Smooth muscle cell (in vitro differentiated cells): ENCODE measurements around the gene CCNG2. TPM values are rescaled to one million over a fixed set of nuclear protein-coding genes. Genes with fewer than 3 reads are reported as not detected.

Experiments
- DNase-seq: peaks from one replicate; lab custom pipeline; 2025; ENCODE audit not compliant: unreplicated experiment; lab: John Stamatoyannopoulos, UW
- H2AFZ ChIP-seq: fragments of 200-600 bp; sonication (generic); 2 replicates; pipeline ENCODE4 v1.6.0; 2016; ENCODE audit warnings: antibody characterized with exemption, low read depth, mild to moderate bottlenecking
- H3F3A ChIP-seq: fragments of 200-600 bp; sonication (generic); 2 replicates; pipeline ENCODE4 v1.6.0; 2017; ENCODE audit warnings: antibody characterized with exemption, low read depth
- H3K27ac ChIP-seq: fragments of 200-600 bp; sonication (generic); 2 replicates; pipeline ENCODE4 v1.5.1; 2016; ENCODE audit warnings: low read depth, mild to moderate bottlenecking
- H3K27me3 ChIP-seq: fragments of 200-600 bp; sonication (generic); 2 replicates; pipeline ENCODE4 v1.6.1; 2016; ENCODE audit warnings: low read depth, mild to moderate bottlenecking
- H3K36me3 ChIP-seq: fragments of 200-600 bp; sonication (generic); 2 replicates; pipeline ENCODE4 v1.5.1; 2016; ENCODE audit warnings: low read depth
- H3K4me1 ChIP-seq: fragments of 200-600 bp; sonication (generic); 2 replicates; pipeline ENCODE4 v1.5.1; 2016; ENCODE audit warnings: low read depth
- H3K4me2 ChIP-seq: fragments of 200-600 bp; sonication (generic); 2 replicates; pipeline ENCODE4 v1.6.0; 2016; ENCODE audit warnings: mild to moderate bottlenecking
- H3K4me3 ChIP-seq: fragments of 200-600 bp; sonication (generic); 2 replicates; pipeline ENCODE4 v1.5.1; 2016; ENCODE audit warnings: mild to moderate bottlenecking
- H3K79me2 ChIP-seq: fragments of 200-600 bp; sonication (generic); 2 replicates; pipeline ENCODE4 v1.6.0; 2016; ENCODE audit warnings: low read depth, mild to moderate bottlenecking
- H3K9ac ChIP-seq: fragments of 200-600 bp; sonication (generic); 2 replicates; pipeline ENCODE4 v1.6.0; 2016; ENCODE audit warnings: low read depth
- H3K9me3 ChIP-seq: fragments of 200-600 bp; sonication (generic); replicated peaks from 2 replicates; pipeline ENCODE4 v1.5.1; 2016; ENCODE audit warnings: low read depth
- H4K20me1 ChIP-seq: fragments of 200-600 bp; sonication (generic); 2 replicates; pipeline ENCODE4 v1.6.0; 2016; ENCODE audit warnings: low read depth
- CTCF ChIP-seq: fragments of 200-600 bp; sonication (generic); IDR thresholded peaks from 2 replicates; pipeline ENCODE4 v1.5.1; 2017; ENCODE audit warnings: borderline replicate concordance, mild to moderate bottlenecking, antibody characterized with exemption; ENCODE audit not compliant: insufficient read depth, poor library complexity, severe bottlenecking
- WGBS: methylation state at CpG from one replicate; pipeline ENCODE4 v1.1.7; 2016; ENCODE audit warnings: low lambda C conversion rate; 5-methylcytosine and 5-hydroxymethylcytosine counted together
- polyA plus RNA-seq: library from polyadenylated mRNA; unstranded; fragments of >200 nt; fragmentation: Nextera tagmentation; extraction: Ambion mirVana; gene quantifications from 2 replicates; pipeline ENCODE4 v1.2.1, GENCODE V29; 2016
- small RNA-seq: library from RNA; depleted of rRNA; stranded (forward); fragments of <200 nt; gene quantifications from one replicate; pipeline ENCODE3, GENCODE V24; 2014
- total RNA-seq: library from RNA; depleted of rRNA; stranded (reverse); fragments of >200 nt; gene quantifications from 2 replicates; pipeline ENCODE4 v1.2.3, GENCODE V29; 2014

Gene CCNG2
- total and polyA plus RNA-seq, 2 experiments from 2014 or later, result 59.2 to 59.8 TPM

DNA sequence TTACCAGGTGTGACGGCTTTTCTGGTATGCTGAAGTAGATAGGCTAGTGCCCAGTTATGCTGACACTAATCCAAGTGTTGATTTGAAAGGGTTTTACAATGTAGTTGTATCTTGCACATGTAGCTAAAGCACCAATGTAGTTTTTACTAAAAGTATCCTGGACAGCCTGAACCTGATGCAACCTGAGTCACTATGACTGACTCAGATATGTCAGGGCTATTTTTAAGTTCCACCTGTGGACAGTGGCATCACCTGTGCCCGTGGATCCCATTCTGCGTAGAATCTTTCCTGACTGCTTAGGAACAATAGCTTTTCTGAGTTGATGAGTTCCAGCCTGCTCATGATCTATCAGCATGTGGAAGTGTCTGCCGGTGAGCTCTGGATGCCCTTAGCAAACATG, 58.1 kb downstream of the CCNG2 start:
- H4K20me1 ChIP-seq, result no peaks in the 10 kb centered on the region

GRCh38 chr4:77217526-77217925, 60.5 kb downstream of the CCNG2 start:
- H3K27me3 ChIP-seq, result peaks cover 41% of the 10 kb centered on the region
- no peak for TF ChIP-seq CTCF
- H2AFZ ChIP-seq, result no peak overlapping the region
- H3K4me3 ChIP-seq, result no peak overlapping the region
- no peak overlapping the region for H3K27ac ChIP-seq
- no peak overlapping the region for H3K4me2 ChIP-seq
- no peaks in the 10 kb centered on the region for H3K36me3 ChIP-seq
- 97% methylated on average over 1 of the region's 1 CpG for WGBS
- no peaks in the 10 kb centered on the region for H4K20me1 ChIP-seq
- DNase-seq, result no peak
- H3K9me3 ChIP-seq, result no peaks in the 10 kb centered on the region
- no peaks in the 10 kb centered on the region for H3K4me1 ChIP-seq
- no peaks in the 10 kb centered on the region for H3K79me2 ChIP-seq
- H3K9ac ChIP-seq, result no peak overlapping the region
- H3F3A ChIP-seq, result no peaks in the 10 kb centered on the region

More for the DNA sequence above, 58.1 kb downstream of the CCNG2 start:
- Histone ChIP-seq H3K36me3 (no peaks in the 10 kb centered on the region), H3K4me3 (no peak overlapping the region), H3F3A (no peaks in the 10 kb centered on the region), H3K27ac (no peak overlapping the region), H3K9ac (no peak overlapping the region), H3K27me3 (peaks cover 37% of the 10 kb centered on the region), H2AFZ (no peak overlapping the region), H3K9me3 (no peaks in the 10 kb centered on the region), H3K79me2 (no peaks in the 10 kb centered on the region), H3K4me1 (no peaks in the 10 kb centered on the region), H3K4me2 (no peak overlapping the region)
- 82% methylated on average over 4 of the region's 4 CpGs for WGBS
- TF ChIP-seq CTCF, result no peak
- no peak for DNase-seq

- no peak for DNase-seq
- H3K79me2 ChIP-seq, result no peaks in the 10 kb centered on the region
- H3K4me1 ChIP-seq, result no peaks in the 10 kb centered on the region
- peaks cover 49% of the 10 kb centered on the region for H3K27me3 ChIP-seq
- H2AFZ ChIP-seq, result no peak overlapping the region
- no peak overlapping the region for H3K9ac ChIP-seq
- no peak overlapping the region for H3K4me3 ChIP-seq
- H3K4me2 ChIP-seq, result no peak overlapping the region
- no peaks in the 10 kb centered on the region for H3F3A ChIP-seq
- H3K36me3 ChIP-seq, result no peaks in the 10 kb centered on the region
- TF ChIP-seq CTCF, result no peak
- no peaks in the 10 kb centered on the region for H3K9me3 ChIP-seq
- H4K20me1 ChIP-seq, result no peaks in the 10 kb centered on the region
- 86% methylated on average over 2 of the region's 2 CpGs for WGBS
- H3K27ac ChIP-seq, result no peak overlapping the region
Measured at GRCh38 chr4:77219266-77219665, 62.3 kb downstream of the CCNG2 start.

Small RNA genes within 50 kb of the gene (small RNA-seq; reads per million reads assigned to genes)
- gene RNU6-1187P, result not detected

Other genes with a start within 250 kb of the CCNG2 start
- 244 and 285 TPM in 2 replicates for gene SEPTIN11, start 207.5 kb upstream of the CCNG2 start, total RNA-seq
- 144 and 157 TPM in 2 replicates for gene SEPTIN11, start 207.5 kb upstream of the CCNG2 start, polyA plus RNA-seq
- gene CCNI, start 81.2 kb upstream of the CCNG2 start, total RNA-seq, result 222 and 245 TPM in 2 replicates
- 205 and 230 TPM in 2 replicates for gene CCNI, start 81.2 kb upstream of the CCNG2 start, polyA plus RNA-seq